Uterine smooth muscle cell (primary cell): ENCODE measurements around the gene PALD1. TPM values are rescaled to one million over a fixed set of nuclear protein-coding genes. Genes with fewer than 3 reads are reported as not detected.

Experiments used
- total RNA-seq: library from RNA; depleted of rRNA; stranded (reverse); fragments of >200 nt; gene quantifications from 2 replicates; pipeline ENCODE4 v1.2.3, GENCODE V29; 2014

PALD1 gene
- under 0.01 and 0.11 TPM in 2 replicates for total RNA-seq

DNA sequence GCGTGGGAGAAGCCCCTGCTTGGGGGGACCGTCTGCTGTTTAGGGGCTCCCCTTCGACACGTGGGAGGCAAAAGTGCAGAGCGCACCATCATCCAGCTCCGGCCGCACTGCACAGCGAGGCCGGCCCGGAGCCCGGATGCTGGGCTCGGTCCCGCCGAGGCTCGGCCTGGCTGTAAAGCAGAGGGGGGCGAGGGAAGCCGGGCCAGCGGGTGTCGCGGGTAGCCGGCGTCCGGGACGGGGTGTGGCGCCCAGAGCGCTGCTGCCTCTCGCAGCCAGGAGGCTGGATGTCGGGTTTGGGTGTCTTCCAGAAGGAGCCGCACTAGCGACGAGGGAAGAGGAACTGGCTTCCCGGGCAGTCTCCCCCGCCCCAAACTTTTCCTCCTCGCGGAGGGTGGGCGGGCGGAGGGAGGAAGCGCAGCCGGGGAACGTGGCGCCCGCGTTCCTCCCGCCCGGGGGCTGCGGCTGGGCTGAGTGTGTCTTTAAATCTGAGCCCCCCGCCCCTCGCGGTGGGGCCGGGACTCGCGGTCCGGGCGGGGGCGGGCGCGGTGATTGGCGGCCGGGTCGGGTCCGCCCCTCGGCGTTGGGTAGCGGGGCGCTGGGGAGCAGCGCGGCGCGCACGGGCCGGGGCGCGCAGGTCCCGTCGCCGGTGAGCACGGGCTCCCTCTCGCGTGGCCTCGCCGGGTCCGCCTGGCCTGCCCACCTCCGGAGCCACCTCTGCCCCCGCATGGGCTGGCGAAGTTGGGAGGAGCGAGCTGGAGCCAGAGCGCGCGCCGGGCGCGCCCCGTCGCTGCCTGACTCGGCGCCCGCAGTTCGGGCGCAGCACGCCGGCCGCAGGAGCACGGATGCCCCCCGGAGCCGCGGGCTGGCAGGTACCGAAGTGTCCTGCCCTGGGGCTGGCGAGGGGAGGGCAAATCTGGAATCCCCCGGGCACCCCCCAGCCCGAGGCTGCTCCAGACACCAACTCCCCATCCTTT lies at the start of gene PALD1:
TSS of gene PALD1 (plus strand) at position 577 of the 974 bp plus-strand sequence. CDS start 47,185 bp downstream, outside the sequence.

DNA sequence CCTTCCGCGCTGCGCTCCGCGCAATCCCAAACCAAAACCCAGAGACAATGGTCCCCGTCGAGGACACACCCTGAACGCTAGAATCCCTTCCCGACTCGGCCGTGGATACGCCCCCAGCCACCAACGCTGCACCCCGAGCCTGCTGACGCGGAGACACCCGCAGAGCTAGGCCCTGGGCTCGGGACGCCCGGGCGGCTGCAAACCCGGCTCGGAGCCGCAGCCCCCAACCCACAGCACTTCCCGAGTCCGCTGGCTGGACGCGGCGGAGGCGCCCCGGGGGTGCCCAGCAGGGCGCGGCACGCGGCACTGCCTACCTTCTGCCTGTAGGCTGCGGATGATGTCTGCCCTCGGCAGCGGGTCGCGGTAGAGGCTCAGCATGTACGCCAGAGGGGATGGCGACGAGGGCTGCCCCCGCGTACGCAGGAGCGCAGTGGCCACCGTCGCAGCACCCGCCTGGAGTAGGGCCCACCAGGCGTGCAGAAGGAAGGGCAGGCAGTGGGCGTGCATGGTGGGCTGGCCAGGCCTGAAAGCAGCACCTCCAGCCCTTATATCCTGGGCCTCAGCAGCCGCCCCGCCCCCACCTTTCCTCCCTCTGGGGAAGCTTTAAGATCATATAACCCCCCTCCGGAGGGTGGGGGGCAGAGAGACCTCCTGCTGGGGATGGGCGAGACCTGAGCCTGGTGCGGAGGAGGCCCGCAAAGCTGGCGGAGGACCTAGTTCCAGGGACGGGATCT lies 37.2 kb upstream of the PALD1 start, which contains the start of gene NODAL:
TSS of gene NODAL (minus strand) at position 521 of the 734 bp plus-strand sequence. CDS start at position 507, 14 bp downstream.

GRCh38 chr10:70602665-70603448 lies 124.3 kb downstream of the PALD1 start, which contains the start of gene PRF1:
TSS of gene PRF1 (minus strand) at chr10:70602741. CDS start at chr10:70600902, 1,839 bp downstream.

Other genes starting within 250 kb of the PALD1 start
- 216 and 241 TPM in 2 replicates for gene PPA1, start 245.3 kb upstream of the PALD1 start, total RNA-seq
- not detected in 2 replicates for gene NPFFR1, start 194.8 kb upstream of the PALD1 start, total RNA-seq
- gene LRRC20, start 96.1 kb upstream of the PALD1 start, total RNA-seq: 11.3 and 13.9 TPM in 2 replicates
- 16.4 and 17.2 TPM in 2 replicates for gene EIF4EBP2, start 74.6 kb upstream of the PALD1 start, total RNA-seq
- not detected in 2 replicates for gene NODAL, start 37.1 kb upstream of the PALD1 start, total RNA-seq
- not detected in 2 replicates for gene PRF1, start 124.0 kb downstream of the PALD1 start, total RNA-seq
- gene ADAMTS14, start 193.7 kb downstream of the PALD1 start, total RNA-seq: 4.0 and 4.8 TPM in 2 replicates